GM12878 (cell line): Measurements from ENCODE around the gene CHCHD3.

ENCODE experiments used
- CHD4 ChIP-seq: fragments of 200-600 bp; sonication (generic); IDR thresholded peaks from 2 replicates; pipeline ENCODE4 v1.6.1; 2016; ENCODE audit warnings: mild to moderate bottlenecking
- CREB1 ChIP-seq: IDR thresholded peaks from 2 replicates; pipeline ENCODE4 v1.6.1; 2012; ENCODE audit warnings: low read depth, mild to moderate bottlenecking, inconsistent platforms
- DPF2 ChIP-seq: fragments of 450-650 bp; IDR thresholded peaks from 2 replicates; pipeline ENCODE4 v1.6.1; 2017; ENCODE audit warnings: mild to moderate bottlenecking
- EZH2 ChIP-seq: IDR thresholded peaks from 2 replicates; pipeline ENCODE4 v1.6.1; 2012; ENCODE audit warnings: low read depth, mild to moderate bottlenecking, control low read depth, inconsistent platforms, low read length, borderline replicate concordance; ENCODE audit not compliant: control insufficient read depth
- FOS ChIP-seq: IDR thresholded peaks from 3 replicates; pipeline ENCODE4 v1.6.1; 2011; ENCODE audit warnings: borderline replicate concordance; ENCODE audit not compliant: insufficient read length; ENCODE audit errors: extremely low read depth
- NBN ChIP-seq: fragments of 450-650 bp; IDR thresholded peaks from 2 replicates; pipeline ENCODE4 v1.6.1; 2016
- POLR2AphosphoS5 ChIP-seq: IDR thresholded peaks from 2 replicates; pipeline ENCODE4 v1.6.1; 2011; ENCODE audit warnings: mild to moderate bottlenecking, low read length, inconsistent platforms
- TBL1XR1 ChIP-seq: IDR thresholded peaks from 2 replicates; pipeline ENCODE4 v1.6.1; 2012; ENCODE audit warnings: low read depth, low read length, improper control_type of control experiment
- TCF12 ChIP-seq: IDR thresholded peaks from 2 replicates; pipeline ENCODE4 v1.6.1; 2011; ENCODE audit warnings: low read depth, mild to moderate bottlenecking, low read length
- TF ChIP-seq, protein P1 (sequence below), 3 experiments: IDR thresholded peaks in 2 of 3; conservative IDR thresholded peaks in 1 of 3; 2 replicates each; pipeline ENCODE4 v1.5.1; 2011; ENCODE audit warnings: low read depth in 3 of 3, low read length in 3 of 3, mild to moderate bottlenecking in 3 of 3, control low read depth in 2 of 3, moderate library complexity in 2 of 3, inconsistent platforms in 1 of 3, mixed read lengths in 1 of 3; ENCODE audit not compliant: control insufficient read depth in 2 of 3, insufficient read depth in 1 of 3; ENCODE audit errors: extremely low read depth in 1 of 3

GRCh38 chr7:132907380-132907940 is 174.4 kb downstream of the CHCHD3 start:
- TF ChIP-seq EZH2 (no peak), TBL1XR1 (no peak), CHD4 (no peak), CREB1 (no peak), FOS (no peak), DPF2 (no peak), POLR2AphosphoS5 (no peak), TCF12 (no peak), NBN (no peak)
- TF ChIP-seq, protein P1, sequence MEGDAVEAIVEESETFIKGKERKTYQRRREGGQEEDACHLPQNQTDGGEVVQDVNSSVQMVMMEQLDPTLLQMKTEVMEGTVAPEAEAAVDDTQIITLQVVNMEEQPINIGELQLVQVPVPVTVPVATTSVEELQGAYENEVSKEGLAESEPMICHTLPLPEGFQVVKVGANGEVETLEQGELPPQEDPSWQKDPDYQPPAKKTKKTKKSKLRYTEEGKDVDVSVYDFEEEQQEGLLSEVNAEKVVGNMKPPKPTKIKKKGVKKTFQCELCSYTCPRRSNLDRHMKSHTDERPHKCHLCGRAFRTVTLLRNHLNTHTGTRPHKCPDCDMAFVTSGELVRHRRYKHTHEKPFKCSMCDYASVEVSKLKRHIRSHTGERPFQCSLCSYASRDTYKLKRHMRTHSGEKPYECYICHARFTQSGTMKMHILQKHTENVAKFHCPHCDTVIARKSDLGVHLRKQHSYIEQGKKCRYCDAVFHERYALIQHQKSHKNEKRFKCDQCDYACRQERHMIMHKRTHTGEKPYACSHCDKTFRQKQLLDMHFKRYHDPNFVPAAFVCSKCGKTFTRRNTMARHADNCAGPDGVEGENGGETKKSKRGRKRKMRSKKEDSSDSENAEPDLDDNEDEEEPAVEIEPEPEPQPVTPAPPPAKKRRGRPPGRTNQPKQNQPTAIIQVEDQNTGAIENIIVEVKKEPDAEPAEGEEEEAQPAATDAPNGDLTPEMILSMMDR (IDR thresholded peaks at IDR 0.05 in 2 of 3, conservative IDR thresholded peaks at IDR 0.05 in 1 of 3; ENCODE audit: control insufficient read depth in 2 of 3, extremely low read depth in 1 of 3, insufficient read depth in 1 of 3, low read depth in 3 of 3, low read length in 3 of 3), result no peak
